GM12892 (cell line): ENCODE data around the gene ZNF644.

ENCODE experiments used
- POLR2A ChIP-seq: IDR thresholded peaks from 2 replicates; pipeline ENCODE4 v1.6.1; 2011; ENCODE audit warnings: low read depth, low read length, control low read depth
- POLR2AphosphoS5 ChIP-seq: IDR thresholded peaks from 2 replicates; pipeline ENCODE4 v1.6.1; 2011; ENCODE audit warnings: low read depth, low read length, control low read depth
- TAF1 ChIP-seq: IDR thresholded peaks from 2 replicates; pipeline ENCODE4 v1.6.1; 2011; ENCODE audit warnings: low read depth, mild to moderate bottlenecking, control low read depth, low read length, borderline replicate concordance

DNA sequence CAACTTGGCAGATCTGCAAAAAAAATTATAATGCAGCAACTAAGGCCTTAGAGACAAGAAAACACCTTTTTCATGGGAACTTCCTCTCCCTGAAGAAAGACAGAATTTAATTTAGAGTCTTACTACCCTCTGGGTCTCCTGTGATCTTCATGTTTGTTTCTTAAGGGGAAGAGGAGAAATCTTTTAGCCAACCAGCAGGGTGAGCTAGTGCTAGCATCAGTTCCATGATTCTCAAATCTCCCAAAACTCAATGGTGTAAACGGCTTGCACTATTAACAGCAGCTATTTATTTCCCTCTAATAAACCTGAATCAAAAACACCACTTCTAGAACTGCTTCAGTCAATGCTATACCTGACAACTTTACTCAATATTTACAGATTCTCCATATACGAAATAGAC lies 3.8 kb downstream of the ZNF644 start:
- TF ChIP-seq POLR2A (no peak), POLR2AphosphoS5 (no peak), TAF1 (no peak)
